ENCODE data around the gene GKN2. TPM values are rescaled to one million over a fixed set of nuclear protein-coding genes. Genes with fewer than 3 reads are reported as not detected.

Gene GKN2
- polyA plus RNA-seq, 1 donor from 2014 or later, result not detected

GRCh38 chr2:68921646-68922045 is 31.0 kb downstream of the GKN2 start:
- no peak overlapping the region for H3K4me3 ChIP-seq (ENCODE audit: low read length)
- no peak overlapping the region for H3K9ac ChIP-seq (ENCODE audit: low read length)
- H2AFZ ChIP-seq (ENCODE audit: low read depth, low read length), result no peak overlapping the region
- no peaks in the 10 kb centered on the region for H3F3A ChIP-seq (ENCODE audit: insufficient read depth, low read length, poor library complexity, severe bottlenecking)
- no peaks in the 10 kb centered on the region for H3K79me2 ChIP-seq (replicated peaks; ENCODE audit: insufficient read depth, low read length)
- TF ChIP-seq EP300 (conservative IDR thresholded peaks at IDR 0.05; ENCODE audit: poor library complexity, severe bottlenecking), result no peak
- TF ChIP-seq MXI1 (conservative IDR thresholded peaks at IDR 0.05; ENCODE audit: poor library complexity, severe bottlenecking), result no peak
- no peak for TF ChIP-seq EZH2 (IDR thresholded peaks at IDR 0.05; ENCODE audit: borderline replicate concordance, insufficient read depth, low read length, poor library complexity, severe bottlenecking)
- no peak for TF ChIP-seq TAF1 (IDR thresholded peaks at IDR 0.05; ENCODE audit: low read depth)
- TF ChIP-seq CTCF (IDR thresholded peaks at IDR 0.05; ENCODE audit: poor library complexity, severe bottlenecking), result no peak
- TF ChIP-seq POLR2AphosphoS5 (IDR thresholded peaks at IDR 0.05), result no peak
- no peak for TF ChIP-seq REST (IDR thresholded peaks at IDR 0.05; ENCODE audit: borderline replicate concordance)
- TF ChIP-seq SMC3 (conservative IDR thresholded peaks at IDR 0.05; ENCODE audit: poor library complexity), result no peak
- no peak for TF ChIP-seq RAD21 (conservative IDR thresholded peaks at IDR 0.05)
- no peaks in the 10 kb centered on the region for H3K36me3 ChIP-seq (ENCODE audit: insufficient read depth, low read length)
- no peaks in the 10 kb centered on the region for H3K9me2 ChIP-seq (ENCODE audit: insufficient read depth, low read length)
- no peak overlapping the region for H3K4me2 ChIP-seq (ENCODE audit: low read length)
- no peaks in the 10 kb centered on the region for H3K9me3 ChIP-seq (ENCODE audit: low read length)
- H3K27ac ChIP-seq (ENCODE audit: low read length), result no peak overlapping the region
- no peaks in the 10 kb centered on the region for H3K27me3 ChIP-seq (ENCODE audit: insufficient read depth, low read depth, low read length)
- H4K20me1 ChIP-seq (ENCODE audit: insufficient read depth), result no peaks in the 10 kb centered on the region

- no peak overlapping the region for H3K27ac ChIP-seq (ENCODE audit: low read length)
- no peaks in the 10 kb centered on the region for H3K79me2 ChIP-seq (replicated peaks; ENCODE audit: insufficient read depth, low read length)
- no peak overlapping the region for H3K4me3 ChIP-seq (ENCODE audit: low read length)
- H2AFZ ChIP-seq (ENCODE audit: low read depth, low read length), result no peak overlapping the region
- H3F3A ChIP-seq (ENCODE audit: insufficient read depth, low read length, poor library complexity, severe bottlenecking), result no peaks in the 10 kb centered on the region
- no peak overlapping the region for H3K4me2 ChIP-seq (ENCODE audit: low read length)
- no peaks in the 10 kb centered on the region for H3K9me3 ChIP-seq (ENCODE audit: low read length)
- H4K20me1 ChIP-seq (ENCODE audit: insufficient read depth), result no peaks in the 10 kb centered on the region
- H3K9ac ChIP-seq (ENCODE audit: low read length), result no peak overlapping the region
- H3K9me2 ChIP-seq (ENCODE audit: insufficient read depth, low read length), result no peaks in the 10 kb centered on the region
- H3K27me3 ChIP-seq (ENCODE audit: insufficient read depth, low read depth, low read length), result no peaks in the 10 kb centered on the region
- no peak for TF ChIP-seq TAF1 (IDR thresholded peaks at IDR 0.05; ENCODE audit: low read depth)
- TF ChIP-seq SMC3 (conservative IDR thresholded peaks at IDR 0.05; ENCODE audit: poor library complexity), result no peak
- no peak for TF ChIP-seq EP300 (conservative IDR thresholded peaks at IDR 0.05; ENCODE audit: poor library complexity, severe bottlenecking)
- no peak for TF ChIP-seq EZH2 (IDR thresholded peaks at IDR 0.05; ENCODE audit: borderline replicate concordance, insufficient read depth, low read length, poor library complexity, severe bottlenecking)
- TF ChIP-seq MXI1 (conservative IDR thresholded peaks at IDR 0.05; ENCODE audit: poor library complexity, severe bottlenecking), result no peak
- TF ChIP-seq RAD21 (conservative IDR thresholded peaks at IDR 0.05), result no peak
- TF ChIP-seq REST (IDR thresholded peaks at IDR 0.05; ENCODE audit: borderline replicate concordance), result no peak
- no peak for TF ChIP-seq CTCF (IDR thresholded peaks at IDR 0.05; ENCODE audit: poor library complexity, severe bottlenecking)
- TF ChIP-seq POLR2AphosphoS5 (IDR thresholded peaks at IDR 0.05), result no peak
- H3K36me3 ChIP-seq (ENCODE audit: insufficient read depth, low read length), result no peaks in the 10 kb centered on the region
Measured at GRCh38 chr2:68920481-68921170, 32.1 kb downstream of the GKN2 start.

All from neural cell (in vitro differentiated cells).